GM19324 (cell line): ENCODE data around the gene ENAH.

Experiments
- ATAC-seq: cut with Tn5 transposase; IDR thresholded peaks from one replicate; pipeline ENCODE4 v1.9.1; 2021; ENCODE audit warnings: mild to moderate bottlenecking, moderate library complexity; ENCODE audit not compliant: unreplicated experiment, low FRiP score

The ENAH gene

DNA sequence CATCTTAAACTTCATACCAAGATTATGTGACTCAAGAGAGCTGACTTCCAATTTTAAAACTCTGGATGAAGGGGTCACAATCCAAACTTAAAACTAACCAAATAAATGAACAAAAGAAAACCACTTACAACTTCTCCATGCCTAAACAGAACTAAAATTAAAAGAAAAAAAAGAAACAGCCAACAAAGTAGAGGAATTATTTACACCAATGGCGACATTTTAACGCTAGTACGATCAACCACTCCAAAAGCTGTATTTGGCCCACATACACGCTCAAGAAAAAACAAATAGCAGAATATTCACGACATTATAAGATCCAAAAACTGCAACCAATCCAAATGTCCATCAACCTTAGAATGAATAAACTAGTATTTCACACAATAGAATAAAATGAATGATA is 42.4 kb downstream of the ENAH start:
- no peak for ATAC-seq

DNA sequence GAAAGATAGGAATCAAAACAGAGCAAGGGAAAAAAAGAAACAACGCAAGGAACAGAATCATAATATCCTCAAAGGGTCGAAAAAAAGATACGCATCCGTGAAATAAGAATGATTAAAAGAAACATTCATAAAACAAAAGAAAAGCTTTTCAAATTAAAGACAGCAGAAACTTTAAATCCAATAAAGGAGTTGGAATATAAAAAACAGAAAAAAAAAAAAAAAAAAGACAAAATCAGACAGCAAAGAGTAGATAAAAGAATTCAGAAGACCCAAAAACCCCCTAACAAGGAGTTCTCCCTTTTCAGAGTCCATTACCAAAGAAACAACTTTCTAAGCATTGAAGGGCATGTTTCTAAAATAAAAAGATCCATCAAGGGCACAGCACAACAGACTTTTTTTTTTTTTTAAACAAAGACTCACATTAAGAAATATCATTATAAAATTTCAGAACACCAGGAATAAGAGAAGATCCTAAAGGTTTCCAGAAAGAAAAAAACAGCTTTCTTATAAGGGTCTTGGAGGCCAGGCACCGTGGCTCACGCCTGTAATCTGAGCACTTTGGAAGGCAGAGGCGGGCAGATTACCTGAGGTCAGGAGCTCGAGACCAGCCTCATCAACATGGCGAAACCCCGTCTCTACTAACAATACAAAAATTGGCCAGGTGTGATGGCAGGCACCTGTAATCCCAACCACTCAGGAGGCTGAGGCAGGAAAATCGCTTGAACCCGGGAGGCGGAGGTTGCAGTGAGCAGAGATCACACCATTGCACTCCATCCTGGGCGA is 44.7 kb downstream of the ENAH start:
- no peak for ATAC-seq

DNA sequence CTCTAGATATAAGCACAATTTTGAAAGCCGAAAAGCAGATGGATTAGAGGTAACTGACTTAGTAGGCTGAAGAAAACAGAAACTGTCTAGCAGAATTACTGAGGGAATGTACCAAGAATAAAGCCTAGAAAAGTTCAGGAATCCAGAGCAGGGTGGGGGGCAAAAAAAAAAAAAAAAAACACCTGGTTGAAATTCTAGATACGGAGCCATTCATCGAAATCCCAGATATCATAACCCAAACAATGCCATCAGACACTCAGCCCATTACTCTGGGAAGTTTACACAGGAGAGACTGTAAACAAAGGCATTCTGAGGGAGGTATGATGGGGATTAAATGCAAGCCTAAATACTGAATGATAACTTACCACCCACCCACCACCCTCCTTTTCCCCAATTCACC is 45.6 kb downstream of the ENAH start:
- ATAC-seq = no peak

DNA sequence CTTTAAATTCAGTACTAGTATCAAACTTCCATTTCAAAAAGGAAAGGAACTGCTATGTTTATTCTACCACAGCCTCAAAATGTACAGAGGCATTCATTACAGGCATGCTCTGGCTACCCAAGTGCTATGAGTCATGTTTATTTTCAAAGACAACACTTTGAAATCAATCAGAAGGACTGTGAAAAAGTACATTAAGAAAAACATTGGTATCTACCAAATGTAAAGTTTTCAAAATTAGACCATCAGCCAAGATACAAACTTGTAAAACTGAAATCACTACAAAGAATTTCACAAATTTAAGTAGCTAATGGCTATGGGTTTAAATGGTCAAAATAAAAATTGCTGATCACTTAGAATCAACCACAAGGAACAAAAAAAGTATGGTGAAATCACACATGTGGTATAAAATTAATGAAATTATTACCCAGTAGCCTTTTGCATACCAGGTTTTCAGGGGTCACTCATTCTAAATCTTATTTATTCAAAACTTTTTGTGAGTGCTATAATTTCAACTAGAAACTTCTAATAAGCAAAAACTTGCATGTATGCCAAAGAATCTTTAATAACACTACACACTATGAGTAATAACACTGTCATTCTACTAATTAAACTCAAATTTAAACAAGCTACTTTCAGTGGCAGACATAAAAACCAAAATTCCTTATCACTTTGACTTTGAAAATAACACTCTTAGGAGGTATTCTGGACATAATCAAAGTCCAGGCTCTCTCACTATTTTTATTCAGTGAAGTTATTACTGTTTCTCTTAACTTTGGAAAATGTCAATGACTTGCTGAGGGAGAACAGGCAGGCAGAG is 49.2 kb downstream of the ENAH start:
- no peak for ATAC-seq

DNA sequence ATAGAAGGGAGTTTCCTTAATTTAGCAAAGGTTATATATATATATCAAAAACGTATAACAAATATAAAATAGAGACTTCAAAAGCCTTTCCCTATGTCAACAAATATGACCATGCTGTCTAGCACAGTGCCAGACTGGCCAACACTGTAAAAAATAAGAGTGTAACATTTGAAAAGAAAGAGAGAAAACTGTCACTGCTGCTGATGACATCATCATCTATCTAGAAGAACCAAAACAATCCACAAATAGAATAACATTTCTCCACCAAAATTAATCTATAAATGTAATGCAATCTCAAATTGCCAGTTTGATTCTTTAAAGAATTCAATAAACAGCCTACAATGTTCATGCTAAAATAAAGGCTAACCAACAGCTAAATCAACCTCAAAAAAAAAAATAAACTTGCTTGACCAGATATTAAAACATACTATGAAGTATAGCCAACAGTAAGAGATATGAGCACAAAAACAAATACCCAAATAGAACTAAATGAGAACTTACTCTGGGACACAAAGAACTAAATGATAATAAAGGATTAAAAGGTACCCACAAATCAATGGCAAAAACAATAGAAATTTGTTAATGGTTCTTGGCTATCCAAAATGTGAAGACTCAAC is 50.2 kb downstream of the ENAH start:
- ATAC-seq = no peak

DNA sequence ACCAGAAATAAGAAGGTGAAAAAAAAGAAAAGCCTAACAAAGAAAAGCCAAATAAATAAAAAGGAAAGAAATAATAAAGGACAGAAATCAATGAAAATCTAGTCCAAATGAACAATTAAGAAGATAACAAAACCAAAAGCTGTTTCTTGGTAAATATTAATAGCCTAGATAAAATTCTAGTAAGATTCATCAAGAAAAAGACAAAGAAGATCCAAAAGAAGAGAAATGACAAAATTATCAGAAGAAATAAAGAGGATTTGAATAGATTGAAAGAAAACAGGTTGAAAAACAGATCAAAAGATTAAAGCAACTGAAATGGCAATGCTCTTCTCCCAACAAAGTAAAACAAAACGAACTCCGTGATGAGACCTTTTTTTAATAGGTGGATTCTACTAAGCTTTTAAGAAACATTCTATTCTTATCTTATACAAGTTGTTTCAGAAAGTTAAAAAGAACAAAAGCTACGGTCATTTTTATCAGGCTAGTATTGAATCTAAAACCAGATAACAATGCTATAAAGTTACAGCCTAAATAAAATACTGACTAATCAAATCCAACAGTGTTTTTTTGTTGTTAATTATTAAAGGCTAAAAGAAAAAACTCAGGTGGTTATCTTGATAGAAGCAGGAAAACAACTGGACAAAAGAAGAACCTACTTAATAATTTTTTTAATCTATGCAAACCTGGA is 50.9 kb downstream of the ENAH start:
- ATAC-seq = no peak

DNA sequence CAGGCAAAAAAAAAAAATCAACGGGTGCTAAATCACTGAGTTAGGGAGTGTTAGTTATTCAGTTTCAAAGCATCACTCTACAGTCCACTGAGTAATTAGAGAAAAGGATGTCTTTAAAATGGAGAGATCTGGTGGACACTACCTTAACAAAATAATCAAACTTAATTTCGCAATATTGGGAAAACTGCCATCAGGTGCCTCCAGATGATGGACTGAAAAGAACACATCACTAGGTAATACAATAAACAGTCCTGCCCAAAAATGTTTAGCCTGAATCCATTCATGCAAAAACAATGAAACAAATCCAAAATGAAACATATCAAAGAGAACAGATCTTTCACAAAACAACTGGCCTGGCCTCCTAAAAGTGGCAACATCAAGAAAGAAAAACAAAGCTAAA is 54.1 kb downstream of the ENAH start:
- ATAC-seq = no peak

DNA sequence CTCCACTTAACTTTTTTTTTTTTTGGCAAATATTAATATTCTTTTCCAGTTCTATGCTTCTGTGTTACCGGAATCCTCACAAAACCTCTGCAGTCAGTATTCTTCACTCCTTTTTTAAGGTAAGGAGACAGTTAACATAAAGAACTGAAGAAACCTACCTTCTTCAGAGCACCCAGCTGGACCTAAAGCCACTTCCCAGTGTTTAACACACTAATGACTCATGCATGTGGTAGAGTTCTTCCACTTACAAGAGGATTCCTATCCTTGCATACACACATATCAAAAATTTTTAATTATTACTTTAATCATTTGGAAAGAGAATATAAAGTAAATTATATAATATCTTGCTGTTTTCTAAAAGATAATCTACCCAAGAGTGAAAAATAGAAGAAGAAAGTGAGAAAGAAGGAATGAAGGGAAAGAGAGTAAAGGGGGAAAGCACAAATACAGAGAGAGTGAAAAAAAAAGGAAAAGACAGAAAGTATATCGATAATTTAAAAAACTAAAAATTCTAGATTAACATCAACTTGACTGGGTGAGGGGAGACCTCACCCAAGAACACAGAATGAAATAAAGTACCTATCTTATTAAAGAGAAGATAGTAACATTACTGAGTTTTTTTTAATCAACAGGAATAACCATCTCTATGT is 54.9 kb downstream of the ENAH start:
- ATAC-seq = no peak

DNA sequence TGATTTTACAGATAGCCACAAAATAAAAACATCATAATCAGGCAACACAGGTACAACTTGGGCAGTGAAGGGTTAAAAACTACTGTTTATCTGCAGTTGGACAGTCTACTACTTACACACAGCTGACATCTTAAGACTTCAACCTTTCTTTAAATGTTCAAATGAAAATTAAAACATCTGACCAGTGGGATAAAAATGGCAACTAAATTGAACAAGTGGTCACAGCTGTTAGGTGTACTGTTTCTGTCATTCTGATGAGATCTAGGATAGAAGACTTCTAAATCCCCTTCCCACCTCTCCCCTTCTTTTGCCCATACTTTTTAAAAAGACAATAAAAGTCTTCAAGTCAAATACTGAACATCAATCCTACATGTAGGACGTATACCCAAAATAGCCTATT is 56.2 kb downstream of the ENAH start:
- no peak for ATAC-seq

DNA sequence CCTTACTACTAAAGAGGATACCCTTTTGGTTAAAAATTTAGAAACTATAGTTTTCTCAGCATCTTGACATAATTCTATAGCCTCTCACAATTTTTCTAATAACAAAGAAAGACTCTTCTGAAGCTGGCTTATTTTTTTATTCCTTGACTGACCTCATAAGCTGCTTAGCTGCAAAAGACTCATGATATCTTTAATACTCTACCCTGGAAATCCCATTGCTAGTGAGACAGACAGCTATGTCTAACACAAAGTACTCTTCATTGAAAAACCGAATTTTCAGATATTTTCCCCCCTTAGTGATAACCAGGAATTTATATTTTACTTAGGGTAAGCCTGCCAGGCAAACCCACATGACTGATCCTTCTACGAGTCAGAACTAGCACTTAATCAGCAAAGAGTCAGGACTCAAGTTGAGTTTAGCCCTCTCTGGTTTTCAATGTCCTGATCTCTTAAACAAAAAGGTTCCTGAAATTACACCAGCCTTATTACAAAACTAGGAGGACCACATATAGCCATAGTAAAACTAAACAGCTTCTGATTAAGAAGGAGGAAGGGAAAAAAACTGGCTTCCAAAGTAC is 56.9 kb downstream of the ENAH start:
- no peak for ATAC-seq

DNA sequence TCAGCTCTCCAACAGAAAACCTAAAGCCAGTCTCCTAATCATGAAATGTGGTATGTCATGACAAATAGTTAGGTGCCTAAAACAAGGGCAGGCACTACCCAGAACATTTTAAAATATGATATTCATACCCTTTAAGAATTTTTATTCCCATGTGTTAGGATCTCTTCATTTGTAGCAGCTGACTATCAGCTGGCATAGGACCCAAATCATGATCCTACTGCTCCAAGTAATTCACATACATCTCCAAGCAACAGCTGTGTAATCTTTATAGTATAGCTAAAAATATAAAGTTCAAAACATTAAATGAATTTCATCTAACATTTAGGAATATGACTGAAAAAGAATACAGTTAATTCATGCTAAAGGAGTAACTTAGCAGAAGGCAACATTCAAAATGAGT is 57.5 kb downstream of the ENAH start:
- ATAC-seq = no peak

DNA sequence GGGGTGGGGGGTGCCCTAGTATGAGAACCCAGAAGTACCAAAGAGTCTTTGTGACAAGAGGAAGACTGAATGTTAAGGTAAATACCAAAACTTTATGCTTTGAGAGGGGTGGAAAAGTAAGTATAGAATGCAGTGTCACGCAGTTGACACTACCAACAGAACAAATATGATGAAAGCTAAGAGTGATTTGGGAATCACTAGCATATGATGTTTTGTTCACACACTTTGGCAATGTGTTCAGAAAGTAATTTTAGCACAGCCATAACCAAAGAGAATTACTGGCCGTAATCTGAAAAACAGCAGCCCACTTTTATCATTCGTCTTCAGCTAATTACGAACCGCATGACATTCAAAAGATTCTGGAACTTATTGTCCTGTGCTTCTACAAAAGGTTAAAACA is 59.5 kb downstream of the ENAH start:
- ATAC-seq = no peak

DNA sequence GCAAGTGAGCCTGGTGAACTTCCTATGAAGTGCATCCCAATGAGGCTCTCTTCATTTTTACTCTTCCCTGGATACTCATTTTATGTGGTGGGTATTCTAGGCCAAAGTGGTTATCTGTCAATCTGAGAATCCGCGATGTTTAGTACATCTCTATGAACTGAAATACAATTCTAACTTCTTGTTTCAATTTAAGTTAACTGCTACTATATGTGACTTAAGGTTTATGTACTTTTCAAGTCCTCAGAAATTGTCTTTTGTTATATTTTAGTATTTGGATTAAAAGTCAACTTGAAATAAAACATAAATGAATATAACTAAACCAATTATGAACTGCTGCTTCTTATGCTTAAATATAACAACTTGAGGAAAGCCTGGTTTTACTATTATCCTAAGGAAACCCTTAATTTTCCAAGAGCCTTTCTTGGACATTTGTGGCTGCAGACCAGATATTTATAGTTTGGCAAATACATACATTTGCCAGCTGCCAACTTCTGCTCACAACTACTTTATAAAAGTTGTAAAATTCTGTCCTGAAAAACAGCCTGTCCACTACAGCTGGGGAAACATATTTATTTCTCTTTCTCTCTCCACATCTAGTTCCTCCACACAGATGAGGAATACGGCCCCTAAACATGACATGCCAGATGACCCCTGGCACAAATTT is 60.4 kb downstream of the ENAH start:
- ATAC-seq = no peak

DNA sequence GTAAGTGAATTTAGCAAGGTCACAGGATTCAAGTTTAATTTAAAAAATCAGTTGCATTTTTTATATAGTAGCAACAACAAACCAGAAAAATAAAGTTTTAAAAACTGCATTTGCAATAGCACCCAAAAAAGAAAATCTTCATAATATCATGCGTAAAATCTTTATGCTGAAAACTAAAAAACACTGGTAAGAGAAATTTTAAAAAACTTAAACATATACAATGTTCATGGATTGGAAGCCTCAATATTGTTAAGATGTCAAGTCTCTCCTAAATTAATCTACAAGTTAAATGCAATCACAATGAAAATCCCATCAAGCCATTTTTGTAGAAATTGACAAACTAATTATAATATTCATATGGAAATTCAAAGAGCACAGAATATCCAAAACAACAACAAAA is 65.6 kb downstream of the ENAH start:
- ATAC-seq = no peak

DNA sequence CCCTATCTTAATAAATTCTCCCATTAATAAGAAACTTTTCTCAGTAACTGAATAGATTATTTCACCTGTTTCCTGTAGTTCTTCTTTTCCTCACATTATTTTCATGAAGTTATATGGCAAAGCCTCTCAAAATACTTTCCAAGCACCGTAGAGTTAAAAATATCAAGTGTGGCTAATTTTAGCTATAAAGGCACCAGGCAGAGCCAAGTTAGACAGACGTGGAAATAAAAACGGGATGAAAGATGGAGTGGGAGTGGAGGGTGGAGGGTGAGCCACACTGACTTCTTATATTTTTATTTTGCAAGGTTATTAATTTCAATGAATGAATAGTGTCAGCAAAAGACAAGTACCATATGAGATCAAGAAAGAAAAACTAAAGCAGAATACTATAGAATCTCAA is 71.7 kb downstream of the ENAH start:
- no peak for ATAC-seq

DNA sequence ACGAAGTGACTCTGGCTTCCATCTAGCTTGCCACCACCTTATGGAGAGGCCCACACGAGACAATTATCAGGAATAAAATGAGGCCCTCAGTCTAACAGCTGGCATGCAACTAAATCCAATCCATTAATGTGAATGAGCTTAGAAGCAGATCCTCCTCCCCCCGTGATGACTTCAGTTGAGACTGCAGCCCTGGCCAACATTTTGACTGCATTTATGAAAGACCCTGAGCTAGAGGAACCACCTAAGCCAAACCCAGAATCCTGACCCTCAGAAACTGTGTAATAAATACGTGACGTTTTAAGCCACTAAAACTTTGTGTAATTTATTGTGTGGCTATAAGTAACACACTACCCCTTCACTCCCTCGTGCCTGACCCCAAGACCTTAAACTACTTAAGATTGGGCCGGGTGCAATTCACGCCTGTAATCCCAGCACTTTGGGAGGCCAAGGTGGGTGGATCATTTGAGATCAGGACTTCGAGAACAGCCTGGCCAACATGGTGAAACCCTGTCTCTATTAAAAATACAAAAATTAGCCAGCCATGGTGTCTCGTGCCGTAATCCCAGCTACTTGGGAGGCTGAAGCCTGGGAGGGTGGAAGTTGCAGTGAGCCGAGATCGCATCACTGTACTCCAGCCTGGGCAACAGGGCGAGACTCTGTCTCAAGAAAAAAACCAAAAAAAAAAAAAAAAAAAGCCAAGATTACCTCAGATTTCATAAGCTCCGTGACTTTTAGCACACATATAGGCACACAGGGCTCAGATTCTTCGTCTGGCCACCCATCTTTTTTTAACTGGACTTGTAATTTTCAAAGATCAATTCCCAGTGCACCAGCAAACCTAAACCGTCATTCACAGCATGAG is 72.5 kb downstream of the ENAH start:
- no peak for ATAC-seq

DNA sequence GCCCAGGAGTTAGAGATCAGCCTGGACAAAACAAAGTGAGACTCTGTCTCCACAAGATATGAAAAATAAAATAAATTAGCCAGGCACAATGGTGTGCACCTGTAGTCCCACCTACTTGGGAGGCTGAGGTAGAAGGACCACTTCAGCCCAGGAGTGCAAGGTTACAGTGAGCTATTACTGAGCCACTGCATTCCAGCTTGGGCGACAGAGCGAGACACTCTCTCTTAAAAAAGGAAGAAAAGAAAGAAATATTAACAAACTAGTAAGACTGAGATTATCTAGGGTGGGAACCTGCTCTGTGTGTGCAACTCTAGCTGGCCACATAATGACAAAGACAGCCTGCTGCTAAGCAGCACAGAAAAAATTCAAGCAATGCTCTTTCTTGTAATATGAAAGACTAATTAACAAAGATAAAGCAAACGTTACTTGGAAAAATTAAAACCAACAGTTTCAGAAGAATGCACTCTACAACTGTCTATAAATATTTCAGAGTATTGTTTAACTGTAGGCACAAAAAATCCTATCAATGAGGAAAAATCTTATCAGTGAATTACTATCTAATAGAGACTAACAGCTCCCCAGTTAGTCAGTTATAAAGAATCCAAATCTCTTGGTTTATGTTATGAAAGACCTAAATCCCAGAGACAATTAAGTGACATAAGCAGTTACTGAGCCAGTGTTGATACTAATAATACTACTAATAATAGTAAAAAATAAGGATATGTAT is 74.5 kb downstream of the ENAH start:
- ATAC-seq = no peak

DNA sequence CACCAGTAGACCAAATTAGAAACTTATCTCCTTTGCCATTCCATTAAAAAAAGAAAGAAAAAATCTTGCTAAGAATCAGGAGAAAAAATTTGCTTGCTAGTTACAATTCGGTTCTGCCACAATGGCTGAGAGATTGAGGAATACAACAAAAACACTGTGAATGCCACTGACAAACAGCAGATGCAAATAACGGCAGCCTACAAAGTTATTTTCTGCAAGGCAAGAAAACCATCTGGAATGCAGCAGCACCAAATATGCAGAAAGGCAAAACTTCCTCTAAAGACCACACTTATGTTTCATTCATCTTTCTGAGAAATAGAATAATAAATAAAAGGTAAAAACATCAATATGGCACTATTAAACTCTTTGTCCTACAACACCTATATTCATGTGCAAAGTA is 75.7 kb downstream of the ENAH start:
- no peak for ATAC-seq
